GM12873 (cell line): ENCODE data around the gene FAM120A.

Experiments used
- CTCF ChIP-seq: IDR thresholded peaks from 2 replicates; pipeline ENCODE4 v1.5.1; 2012; ENCODE audit warnings: low read depth, mild to moderate bottlenecking, moderate library complexity, low read length, control low read depth; ENCODE audit not compliant: insufficient read depth; ENCODE audit errors: missing control alignments

The FAM120A gene

GRCh38 chr9:93589688-93590087, 138.2 kb downstream of the FAM120A start:
- no peak for TF ChIP-seq CTCF

- no peak for TF ChIP-seq CTCF
Measured at GRCh38 chr9:93590609-93591234, 139.2 kb downstream of the FAM120A start.

GRCh38 chr9:93591301-93592007, 140.0 kb downstream of the FAM120A start:
- TF ChIP-seq CTCF: no peak

- no peak for TF ChIP-seq CTCF
Measured at GRCh38 chr9:93592008-93592642, 140.6 kb downstream of the FAM120A start.

- TF ChIP-seq CTCF: peak; percentile 31
Measured at GRCh38 chr9:93592643-93593021, 141.1 kb downstream of the FAM120A start.

- no peak for TF ChIP-seq CTCF
Measured at GRCh38 chr9:93593144-93593658, 141.7 kb downstream of the FAM120A start.

- no peak for TF ChIP-seq CTCF
Measured at GRCh38 chr9:93594041-93594756, 142.7 kb downstream of the FAM120A start.
